WTC11 (cell line): ENCODE measurements around the gene PPP1R26.

Experiments used
- TEAD4 ChIP-seq: sonication (generic); formaldehyde crosslinking; IDR thresholded peaks from 2 replicates; pipeline ENCODE4 v1.8.0; 2022; ENCODE audit warnings: mild to moderate bottlenecking, missing genetic modification reagents
- TF ChIP-seq, protein P1 (sequence below): fragments of 200-600 bp; IDR thresholded peaks from 2 replicates; pipeline ENCODE4 v1.8.0; 2022; ENCODE audit warnings: antibody characterized with exemption

DNA sequence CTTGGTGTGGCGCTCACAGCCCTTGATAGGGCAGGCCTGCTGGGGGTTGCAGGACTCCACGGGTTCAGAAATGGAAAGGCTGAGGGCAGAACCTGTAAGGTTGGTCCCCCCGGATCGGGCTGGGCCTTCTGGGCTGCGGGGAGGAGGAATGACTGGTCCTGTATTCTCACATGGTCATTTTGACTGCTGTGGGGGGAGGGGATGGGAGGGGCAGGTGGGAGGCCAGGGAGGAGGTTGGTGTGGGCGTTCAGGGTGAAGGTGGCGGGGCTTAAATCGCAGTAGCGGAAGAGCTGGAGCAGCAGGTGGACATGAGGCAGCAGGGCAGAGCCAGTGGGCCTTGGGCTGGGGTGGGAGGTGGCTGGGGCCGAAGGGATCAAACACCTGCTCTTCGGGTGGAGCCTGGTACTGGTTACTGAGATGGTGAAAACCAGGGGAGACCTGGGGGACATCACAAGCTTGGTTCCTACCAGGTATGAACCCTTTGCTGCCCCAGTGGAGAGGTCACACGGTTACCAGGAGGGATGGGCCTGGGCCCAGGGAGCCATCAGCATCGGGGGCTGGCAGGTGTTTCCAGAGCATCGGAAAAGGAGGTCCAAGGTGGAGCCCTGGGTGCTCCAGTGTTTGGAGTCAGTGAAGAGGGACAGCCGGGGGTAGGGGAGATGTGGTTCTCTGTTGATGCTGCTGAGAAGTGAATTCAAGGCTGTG lies 22.7 kb downstream of the PPP1R26 start:
- TF ChIP-seq, protein P1, sequence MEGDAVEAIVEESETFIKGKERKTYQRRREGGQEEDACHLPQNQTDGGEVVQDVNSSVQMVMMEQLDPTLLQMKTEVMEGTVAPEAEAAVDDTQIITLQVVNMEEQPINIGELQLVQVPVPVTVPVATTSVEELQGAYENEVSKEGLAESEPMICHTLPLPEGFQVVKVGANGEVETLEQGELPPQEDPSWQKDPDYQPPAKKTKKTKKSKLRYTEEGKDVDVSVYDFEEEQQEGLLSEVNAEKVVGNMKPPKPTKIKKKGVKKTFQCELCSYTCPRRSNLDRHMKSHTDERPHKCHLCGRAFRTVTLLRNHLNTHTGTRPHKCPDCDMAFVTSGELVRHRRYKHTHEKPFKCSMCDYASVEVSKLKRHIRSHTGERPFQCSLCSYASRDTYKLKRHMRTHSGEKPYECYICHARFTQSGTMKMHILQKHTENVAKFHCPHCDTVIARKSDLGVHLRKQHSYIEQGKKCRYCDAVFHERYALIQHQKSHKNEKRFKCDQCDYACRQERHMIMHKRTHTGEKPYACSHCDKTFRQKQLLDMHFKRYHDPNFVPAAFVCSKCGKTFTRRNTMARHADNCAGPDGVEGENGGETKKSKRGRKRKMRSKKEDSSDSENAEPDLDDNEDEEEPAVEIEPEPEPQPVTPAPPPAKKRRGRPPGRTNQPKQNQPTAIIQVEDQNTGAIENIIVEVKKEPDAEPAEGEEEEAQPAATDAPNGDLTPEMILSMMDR: no peak
- TF ChIP-seq TEAD4 (CRISPR knock-in tag): no peak
